Loucy (cell line): ENCODE measurements around the gene KLF7.

Experiments used
- CTCF ChIP-seq: fragments of 200-600 bp; sonication (generic); conservative IDR thresholded peaks from 2 replicates; pipeline ENCODE4 v1.5.1; 2014; ENCODE audit warnings: mild to moderate bottlenecking, antibody characterized with exemption, low read length
- EZH2phosphoT487 ChIP-seq: fragments of 200-600 bp; IDR thresholded peaks from 2 replicates; pipeline ENCODE4 v1.6.1; 2018; ENCODE audit warnings: antibody characterized with exemption, mild to moderate bottlenecking, moderate library complexity, borderline replicate concordance

GRCh38 chr2:207048416-207048815, 117.3 kb downstream of the KLF7 start:
- TF ChIP-seq EZH2phosphoT487 (no peak), CTCF (no peak)
